ENCODE measurements around the gene CASP4.

CASP4 gene

GRCh38 chr11:104895634-104896033 is 72.7 kb downstream of the CASP4 start:
- DNase-seq (ENCODE audit: extremely low read depth in 1 of 2, low read depth in 1 of 2): no peak

- no peak for DNase-seq (ENCODE audit: extremely low read depth in 1 of 2, low read depth in 1 of 2)
These were observed 74.5 kb downstream of the CASP4 start for GRCh38 chr11:104893876-104894275.

Data from stimulated activated CD8-positive, alpha-beta memory T cell treated with anti-CD3 and anti-CD28 coated beads, Interleukin-7, amount 100 ng/mL, for 48 hours (primary cell).